Adrenal gland (tissue), 12 donors: ENCODE data around the gene PAN3. TPM values are rescaled to one million over a fixed set of nuclear protein-coding genes. Genes with fewer than 3 reads are reported as not detected.

Experiments used
- DNase-seq, 7 donors: peaks; one replicate each; pipeline ENCODE4 v3.0.0-alpha.2; 2019 to 2020
- H3K27ac ChIP-seq, 5 donors: fragments of 200-600 bp; sonication (generic) in 4 of 5; 1 replicate in 3 of 5; 2 replicates in 2 of 5; pipeline versions ENCODE4 v1.5.1 to v1.8.0; 2016 to 2020; ENCODE audit warnings: mild to moderate bottlenecking in 1 of 5
- H3K27me3 ChIP-seq: fragments of 200-600 bp; 2 replicates; pipeline ENCODE4 v1.8.0; 2021
- H3K36me3 ChIP-seq, 2 donors: fragments of 200-600 bp; replicated peaks in 1 of 2; 1 replicate in 1 of 2; 2 replicates in 1 of 2; pipeline versions ENCODE4 v1.5.1 to v1.8.0; 2018 to 2022
- H3K4me1 ChIP-seq, 2 donors: fragments of 200-600 bp; replicated peaks in 1 of 2; 1 replicate in 1 of 2; 2 replicates in 1 of 2; pipeline versions ENCODE4 v1.5.1 to v1.8.0; 2018 to 2021
- H3K4me3 ChIP-seq, 4 donors: fragments of 200-600 bp; sonication (generic) in 3 of 4; one replicate each; pipeline ENCODE4 v1.5.1; 2016 to 2018
- H3K9me3 ChIP-seq, 3 donors: fragments of 200-600 bp; sonication (generic) in 1 of 3; replicated peaks in 1 of 3; 1 replicate in 2 of 3; 2 replicates in 1 of 3; pipeline versions ENCODE4 v1.5.1 to v1.8.0; 2016 to 2021
- CTCF ChIP-seq, 6 experiments: fragments of 450-650 bp in 4 of 6; fragments of 200-600 bp in 2 of 6; sonication (generic) in 1 of 6; IDR thresholded peaks; 1 replicate in 5 of 6; 2 replicates in 1 of 6; pipeline versions ENCODE4 v1.5.1 to v1.8.0; 2016 to 2021; ENCODE audit warnings: antibody characterized with exemption in 6 of 6, mild to moderate bottlenecking in 2 of 6, moderate library complexity in 1 of 6
- POLR2A ChIP-seq, 2 donors: fragments of 450-650 bp; IDR thresholded peaks; one replicate each; pipeline ENCODE4 v1.6.1; 2017; ENCODE audit warnings: antibody characterized with exemption in 2 of 2, mild to moderate bottlenecking in 2 of 2, moderate library complexity in 1 of 2
- WGBS, 4 donors: extraction: QIAGEN DNeasy Blood & Tissue Kit in 2 of 4; methylation state at CpG; one replicate each; pipeline versions ENCODE4 v1.1.5 to v1.1.7; 2013 to 2017; 5-methylcytosine and 5-hydroxymethylcytosine counted together
- intact Hi-C, 2 donors: fragments of 100-400 bp; cut with DNase I; formaldehyde crosslinking; loops; one replicate each; pipeline versions ENCODE4 v1.14.1 to v1.15.0; 2022 to 2023
- polyA plus RNA-seq, 3 donors: library from polyadenylated mRNA; stranded (reverse); fragments of 200-250 nt in 2 of 3; fragments of 350-450 nt in 1 of 3; fragmentation: Illumina TruSeq in 1 of 3; extraction: RNeasy Lipid Tissue Mini Kit (QIAGEN cat#74804) in 1 of 3; gene quantifications; one replicate each; pipeline ENCODE4 v1.2.3, GENCODE V29; 2013 to 2014
- total RNA-seq, 9 donors: library from RNA; depleted of rRNA in 4 of 9; stranded (reverse); fragments of >200 nt in 4 of 9; fragments of 120-200 nt in 1 of 9; fragmentation: NEBNext Ultra II Directional in 1 of 9; extraction: Animal tissue kit (Norgen Biotek cat#: 25700) in 1 of 9; gene quantifications; one replicate each; pipeline versions ENCODE4 v1.1.0 to v1.2.4, GENCODE V29; 2013 to 2023
- donor health status: healthy with polysubstance abuse.
- donor health status: Bipolar disorder and iron deficiency.
- donor health status: DM: yes; HTN: yes; CAD: no.
- donor health status: DM: no; HTN: no; CAD: no.
- donor health status: DM: no; HTN: no; CAD: no.
- donor health status: DM: yes; HTN: yes; CAD: no.

PAN3 gene
- total and polyA plus RNA-seq, 12 donors, result 13.3 to 31.4 (median 23.7) TPM

- no peak for DNase-seq
- Histone ChIP-seq H3K4me1 (no peaks in the 10 kb centered on the region), H3K36me3 (no peaks in the 10 kb centered on the region), H3K27ac (no peak overlapping the region), H3K27me3 (no peaks in the 10 kb centered on the region), H3K4me3 (no peak overlapping the region), H3K9me3 (no peaks in the 10 kb centered on the region)
- intact Hi-C loops, result no loop called here
- TF ChIP-seq POLR2A (IDR thresholded peaks at IDR 0.05) (no peak), CTCF (IDR thresholded peaks at IDR 0.05) (no peak)
These were observed 39.0 kb downstream of the PAN3 start for GRCh38 chr13:28177327-28177726.

GRCh38 chr13:28177877-28178276 is 39.5 kb downstream of the PAN3 start:
- H3K27ac ChIP-seq, result no peak overlapping the region
- no peak for TF ChIP-seq POLR2A (IDR thresholded peaks at IDR 0.05)
- TF ChIP-seq CTCF (IDR thresholded peaks at IDR 0.05), result no peak
- H3K9me3 ChIP-seq, result no peaks in the 10 kb centered on the region
- no peaks in the 10 kb centered on the region for H3K36me3 ChIP-seq
- no peaks in the 10 kb centered on the region for H3K4me1 ChIP-seq
- H3K27me3 ChIP-seq, result no peaks in the 10 kb centered on the region
- no peak for DNase-seq
- WGBS, 4 donors, result 91 to 97% (median 96%) methylated on average over 1 of the region's 1 CpG
- intact Hi-C loops, result no loop called here
- no peak overlapping the region for H3K4me3 ChIP-seq

- H3K27me3 ChIP-seq, result no peaks in the 10 kb centered on the region
- DNase-seq, result no peak
- intact Hi-C loops, result no loop called here
- TF ChIP-seq POLR2A (IDR thresholded peaks at IDR 0.05), result no peak
- no peak for TF ChIP-seq CTCF (IDR thresholded peaks at IDR 0.05)
- no peaks in the 10 kb centered on the region for H3K4me1 ChIP-seq
- no peak overlapping the region for H3K4me3 ChIP-seq
- no peak overlapping the region for H3K27ac ChIP-seq
- no peaks in the 10 kb centered on the region for H3K9me3 ChIP-seq
- no peaks in the 10 kb centered on the region for H3K36me3 ChIP-seq
These were observed 41.6 kb downstream of the PAN3 start for GRCh38 chr13:28179974-28180373.

- Histone ChIP-seq H3K27me3 (no peaks in the 10 kb centered on the region), H3K27ac (no peak overlapping the region), H3K9me3 (no peaks in the 10 kb centered on the region), H3K4me1 (no peaks in the 10 kb centered on the region), H3K36me3 (no peaks in the 10 kb centered on the region), H3K4me3 (no peak overlapping the region)
- intact Hi-C loops, result no loop called here
- no peak for DNase-seq
- WGBS, 4 donors, result 89 to 97% (median 93%) methylated on average over 2 of the region's 2 CpGs
- no peak for TF ChIP-seq CTCF (IDR thresholded peaks at IDR 0.05)
- no peak for TF ChIP-seq POLR2A (IDR thresholded peaks at IDR 0.05)
These were observed 43.1 kb downstream of the PAN3 start for GRCh38 chr13:28181413-28181812.
